A549 (cell line): ENCODE results near the gene FCRL3. TPM values are rescaled to one million over a fixed set of nuclear protein-coding genes. Genes with fewer than 3 reads are reported as not detected.
A peak's percentile ranks its signal among the peaks of the same experiment; 100 is the strongest.

Experiments
- ATAC-seq, 2 experiments: fragments of 200-7000 bp in 1 of 2; fragments of >200 bp in 1 of 2; cut with Nextera tagmentation in 1 of 2; cut with Tn5 transposase in 1 of 2; 3 replicates each; pipeline versions ENCODE4 v1.8.0 to v1.9.1; 2018 to 2020; ENCODE audit warnings: mild to moderate bottlenecking in 1 of 2, moderate library complexity in 1 of 2
- CTCF ChIA-PET: fragments of 300-600 bp; sonication (Branson Sonifier 250); formaldehyde crosslinking; extraction: SDS; loops from one replicate; lab custom pipeline; 2021; ENCODE audit warnings: antibody characterized with exemption, inconsistent platforms; lab: Yijun Ruan, JAX
- POLR2A ChIA-PET: fragments of 350-600 bp; formaldehyde crosslinking; extraction: SDS; loops from one replicate; lab custom pipeline; 2021; ENCODE audit warnings: antibody characterized with exemption, inconsistent platforms; lab: Yijun Ruan, JAX
- DNase-seq, 2 experiments: peaks; one replicate each; pipeline versions ENCODE4 v3.0.0 to v3.0.0-alpha.2; 2011 to 2016; ENCODE audit warnings: low read depth in 1 of 2, low spot score in 1 of 2
- FAIRE-seq: peaks from 2 replicates; lab custom pipeline; 2011; peaks lifted over from hg19 to GRCh38; lab: Jason Lieb, UNC
- H3K27ac ChIP-seq, 2 experiments: fragments of >200 bp; sonication (Bioruptor Twin); formaldehyde crosslinking; 3 replicates each; pipeline ENCODE4 v1.5.1; 2016 to 2017
- H3K4me1 ChIP-seq: fragments of >200 bp; sonication (Bioruptor Twin); formaldehyde crosslinking; 3 replicates; pipeline ENCODE4 v1.6.1; 2016
- H3K4me2 ChIP-seq: fragments of >200 bp; sonication (Bioruptor Twin); formaldehyde crosslinking; 3 replicates; pipeline ENCODE4 v1.6.1; 2016
- H3K4me3 ChIP-seq: fragments of >200 bp; sonication (Bioruptor Twin); formaldehyde crosslinking; 3 replicates; pipeline ENCODE4 v1.5.1; 2016
- H3K9me3 ChIP-seq: fragments of >200 bp; sonication (Bioruptor Twin); formaldehyde crosslinking; 3 replicates; pipeline ENCODE4 v1.6.1; 2016
- CEBPB ChIP-seq, 2 experiments: fragments of >200 bp in 1 of 2; sonication (Bioruptor Twin) in 1 of 2; formaldehyde crosslinking in 1 of 2; IDR thresholded peaks; 2 replicates each; pipeline ENCODE4 v1.6.1; 2012 to 2016
- CHD4 ChIP-seq: fragments of 200-600 bp; sonication (generic); IDR thresholded peaks from 2 replicates; pipeline ENCODE4 v1.6.1; 2016; ENCODE audit warnings: antibody characterized with exemption, mild to moderate bottlenecking, borderline replicate concordance
- EHF ChIP-seq: fragments of 250-450 bp; sonication (Bioruptor Pico); IDR thresholded peaks from 2 replicates; pipeline ENCODE4 v1.5.0; 2020; ENCODE audit warnings: mild to moderate bottlenecking
- FOSL2 ChIP-seq, 2 experiments: fragments of 450-650 bp in 1 of 2; fragments of >200 bp in 1 of 2; sonication (Bioruptor Twin) in 1 of 2; formaldehyde crosslinking; IDR thresholded peaks; 2 replicates each; pipeline versions ENCODE4 v1.5.0 to v1.6.1; 2016 to 2020; ENCODE audit warnings: mild to moderate bottlenecking in 1 of 2, moderate library complexity in 1 of 2
- FOXS1 ChIP-seq: fragments of 250-450 bp; sonication (Bioruptor Pico); IDR thresholded peaks from 2 replicates; pipeline ENCODE4 v1.5.0; 2020; ENCODE audit warnings: mild to moderate bottlenecking, moderate library complexity
- GATA3 ChIP-seq: IDR thresholded peaks from 2 replicates; pipeline ENCODE4 v1.6.1; 2012; ENCODE audit warnings: borderline replicate concordance
- HDAC2 ChIP-seq: fragments of 200-600 bp; sonication (generic); IDR thresholded peaks from 2 replicates; pipeline ENCODE4 v1.6.1; 2016
- HOXA7 ChIP-seq: fragments of 250-450 bp; sonication (Bioruptor Pico); IDR thresholded peaks from 2 replicates; pipeline ENCODE4 v1.5.0; 2020; ENCODE audit warnings: mild to moderate bottlenecking, moderate library complexity
- HOXB5 ChIP-seq: fragments of 250-450 bp; sonication (Bioruptor Pico); IDR thresholded peaks from 2 replicates; pipeline ENCODE4 v1.5.0; 2020; ENCODE audit warnings: mild to moderate bottlenecking, moderate library complexity
- MAFK ChIP-seq: fragments of 450-650 bp; IDR thresholded peaks from 2 replicates; pipeline ENCODE4 v1.6.1; 2014; ENCODE audit not compliant: partially characterized antibody
- NFE2L2 ChIP-seq: fragments of 150-350 bp; conservative IDR thresholded peaks from 2 replicates; pipeline ENCODE4 v1.6.1; 2014; ENCODE audit warnings: low read length
- RAD21 ChIP-seq, 2 experiments: fragments of >200 bp in 1 of 2; sonication (Bioruptor Twin) in 1 of 2; formaldehyde crosslinking in 1 of 2; IDR thresholded peaks in 1 of 2; conservative IDR thresholded peaks in 1 of 2; 2 replicates in 1 of 2; 3 replicates in 1 of 2; pipeline ENCODE4 v1.6.1; 2012 to 2018; ENCODE audit warnings: inconsistent platforms in 1 of 2
- RCOR1 ChIP-seq: fragments of 150-350 bp; IDR thresholded peaks from 2 replicates; pipeline ENCODE4 v1.6.1; 2014; ENCODE audit warnings: antibody characterized with exemption, low read length, low read depth
- RFX5 ChIP-seq: fragments of 450-650 bp; IDR thresholded peaks from 2 replicates; pipeline ENCODE4 v1.7.1; 2014; ENCODE audit warnings: antibody characterized with exemption, mild to moderate bottlenecking, moderate library complexity
- SMC3 ChIP-seq: fragments of >200 bp; sonication (Bioruptor Twin); formaldehyde crosslinking; IDR thresholded peaks from 3 replicates; pipeline ENCODE4 v1.6.1; 2018; ENCODE audit warnings: inconsistent platforms
- TFCP2L1 ChIP-seq: fragments of 250-450 bp; sonication (Bioruptor Pico); IDR thresholded peaks from 2 replicates; pipeline ENCODE4 v1.5.0; 2021; ENCODE audit warnings: mild to moderate bottlenecking
- ZFP36 ChIP-seq: fragments of 450-650 bp; IDR thresholded peaks from 2 replicates; pipeline ENCODE4 v1.6.1; 2014; ENCODE audit warnings: borderline replicate concordance; ENCODE audit not compliant: partially characterized antibody
- ZNF302 ChIP-seq: fragments of 250-450 bp; sonication (Bioruptor Pico); IDR thresholded peaks from 2 replicates; pipeline ENCODE4 v1.9.0; 2021; ENCODE audit warnings: inconsistent platforms, mild to moderate bottlenecking, moderate library complexity
- WGBS: methylation state at CpG from one replicate; pipeline ENCODE4 v1.1.6; 2017; ENCODE audit errors: missing lambda C conversion rate; 5-methylcytosine and 5-hydroxymethylcytosine counted together
- polyA plus RNA-seq, 4 experiments: library from polyadenylated mRNA; depleted of rRNA in 3 of 4; stranded (reverse); fragments of >200 nt; fragmentation: RNase III in 1 of 4; extraction: RNeasy Plus Mini Kit Qiagen cat#74134 plus additional on column Dnase treatment in 1 of 4; gene quantifications; 2 replicates in 3 of 4; 3 replicates in 1 of 4; pipeline ENCODE4 v1.2.3, GENCODE V29; 2011 to 2017
- TF ChIP-seq, protein P1 (sequence below): IDR thresholded peaks from 2 replicates; pipeline ENCODE4 v1.6.1; 2012; ENCODE audit warnings: low read depth, borderline replicate concordance
- TF ChIP-seq, protein P2 (sequence below): fragments of 250-450 bp; sonication (Bioruptor Pico); IDR thresholded peaks from 2 replicates; pipeline ENCODE4 v1.5.0; 2021; ENCODE audit warnings: mild to moderate bottlenecking, moderate library complexity, borderline replicate concordance
- TF ChIP-seq, protein P3 (sequence below): fragments of 450-650 bp; IDR thresholded peaks from 2 replicates; pipeline ENCODE4 v1.6.1; 2014; ENCODE audit warnings: antibody characterized with exemption
- TF ChIP-seq, protein P4 (sequence below): fragments of 200-600 bp; sonication (generic); IDR thresholded peaks from 2 replicates; pipeline ENCODE4 v1.6.1; 2016; ENCODE audit warnings: antibody characterized with exemption, mild to moderate bottlenecking, moderate library complexity

Gene FCRL3
- polyA plus RNA-seq, 2 of the 4 experiments (the other 2 are of a cell fraction), result 0.01 TPM; not detected in 1

DNA sequence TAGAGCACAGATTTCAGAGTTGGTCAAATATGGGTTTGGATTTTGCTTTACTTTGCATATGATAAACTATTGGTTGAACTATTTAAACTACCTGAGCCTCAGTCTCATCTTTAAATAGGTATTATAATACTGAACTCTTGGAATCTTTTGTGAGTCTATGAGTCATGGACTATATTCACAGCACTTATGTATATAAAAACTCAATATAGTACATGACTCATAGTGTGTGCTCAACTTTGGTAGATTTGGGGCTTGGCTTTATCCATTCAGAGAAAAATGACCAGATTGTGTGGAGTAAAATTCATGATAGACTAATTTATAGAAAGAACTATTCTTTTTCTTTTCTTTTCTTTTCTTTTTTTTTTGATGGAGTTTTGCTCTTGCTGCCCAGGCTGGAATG is 28.7 kb downstream of the FCRL3 start:
- TF ChIP-seq, protein P1, sequence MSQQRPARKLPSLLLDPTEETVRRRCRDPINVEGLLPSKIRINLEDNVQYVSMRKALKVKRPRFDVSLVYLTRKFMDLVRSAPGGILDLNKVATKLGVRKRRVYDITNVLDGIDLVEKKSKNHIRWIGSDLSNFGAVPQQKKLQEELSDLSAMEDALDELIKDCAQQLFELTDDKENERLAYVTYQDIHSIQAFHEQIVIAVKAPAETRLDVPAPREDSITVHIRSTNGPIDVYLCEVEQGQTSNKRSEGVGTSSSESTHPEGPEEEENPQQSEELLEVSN, result no peak
- TF ChIP-seq FOSL2 (IDR thresholded peaks at IDR 0.05) (no peak), FOSL2 (CRISPR knock-in tag; IDR thresholded peaks at IDR 0.05) (peak; percentile 57)
- no peaks in the 10 kb centered on the region for H3K9me3 ChIP-seq
- DNase-seq (no peak), FAIRE-seq (no peak), ATAC-seq (no peak)
- no peak overlapping the region for H3K27ac ChIP-seq
- H3K4me3 ChIP-seq, result no peak overlapping the region
- ChIA-PET POLR2A (no interaction called here), CTCF (no interaction called here)
- no peak overlapping the region for H3K4me2 ChIP-seq
- H3K4me1 ChIP-seq, result no peaks in the 10 kb centered on the region

DNA sequence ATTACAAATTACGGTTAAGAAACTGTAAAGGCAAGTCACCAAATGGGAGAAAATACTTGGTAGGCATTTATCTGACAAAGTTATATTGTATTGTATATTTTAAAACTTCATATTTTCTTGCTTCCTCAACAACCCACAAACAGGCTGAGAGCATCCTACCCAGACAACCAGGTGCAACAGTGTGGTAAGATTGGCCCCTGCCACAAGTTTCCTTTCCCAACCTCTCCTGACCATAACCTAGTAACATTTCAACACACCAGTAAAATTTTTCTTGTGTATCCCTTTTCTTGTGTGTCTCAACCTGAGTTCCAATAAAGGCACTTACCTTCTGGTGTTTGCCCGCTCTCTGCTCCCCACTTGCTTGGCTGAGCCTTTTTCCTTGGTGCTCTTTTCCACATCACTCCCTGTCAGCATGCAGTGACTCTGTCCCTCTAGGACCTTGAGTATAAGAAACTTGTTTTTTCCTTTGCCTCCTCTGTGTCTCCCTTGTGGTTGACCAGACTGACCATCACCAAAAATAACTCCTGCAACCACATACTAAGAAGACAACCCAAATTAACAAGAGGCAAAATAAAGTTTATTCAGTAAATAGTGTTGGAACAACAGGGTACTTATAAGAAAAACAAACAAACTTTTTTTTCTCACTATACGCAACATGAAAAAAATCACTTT is 40.9 kb downstream of the FCRL3 start:
- Histone ChIP-seq H3K9me3 (no peaks in the 10 kb centered on the region), H3K27ac (no peak overlapping the region), H3K4me3 (no peak overlapping the region), H3K4me2 (no peak overlapping the region), H3K4me1 (no peaks in the 10 kb centered on the region)
- no peak for FAIRE-seq
- no peak for ATAC-seq
- TF ChIP-seq CHD4 (no peak), SMC3 (no peak), FOXS1 (CRISPR knock-in tag) (no peak), ZFP36 (no peak), RAD21 (conservative IDR thresholded peaks at IDR 0.05 in 1 of 2, IDR thresholded peaks at IDR 0.05 in 1 of 2) (no peak), RFX5 (no peak), CEBPB (IDR thresholded peaks at IDR 0.05) (no peak), TFCP2L1 (CRISPR knock-in tag) (no peak), HDAC2 (no peak), NFE2L2 (no peak), ZNF302 (no peak), HOXA7 (no peak), MAFK (no peak), GATA3 (no peak), EHF (CRISPR knock-in tag) (no peak), HOXB5 (CRISPR knock-in tag) (no peak), RCOR1 (no peak)
- TF ChIP-seq, protein P2, sequence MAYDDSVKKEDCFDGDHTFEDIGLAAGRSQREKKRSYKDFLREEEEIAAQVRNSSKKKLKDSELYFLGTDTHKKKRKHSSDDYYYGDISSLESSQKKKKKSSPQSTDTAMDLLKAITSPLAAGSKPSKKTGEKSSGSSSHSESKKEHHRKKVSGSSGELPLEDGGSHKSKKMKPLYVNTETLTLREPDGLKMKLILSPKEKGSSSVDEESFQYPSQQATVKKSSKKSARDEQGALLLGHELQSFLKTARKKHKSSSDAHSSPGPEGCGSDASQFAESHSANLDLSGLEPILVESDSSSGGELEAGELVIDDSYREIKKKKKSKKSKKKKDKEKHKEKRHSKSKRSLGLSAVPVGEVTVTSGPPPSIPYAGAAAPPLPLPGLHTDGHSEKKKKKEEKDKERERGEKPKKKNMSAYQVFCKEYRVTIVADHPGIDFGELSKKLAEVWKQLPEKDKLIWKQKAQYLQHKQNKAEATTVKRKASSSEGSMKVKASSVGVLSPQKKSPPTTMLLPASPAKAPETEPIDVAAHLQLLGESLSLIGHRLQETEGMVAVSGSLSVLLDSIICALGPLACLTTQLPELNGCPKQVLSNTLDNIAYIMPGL, result no peak
- TF ChIP-seq, protein P3, sequence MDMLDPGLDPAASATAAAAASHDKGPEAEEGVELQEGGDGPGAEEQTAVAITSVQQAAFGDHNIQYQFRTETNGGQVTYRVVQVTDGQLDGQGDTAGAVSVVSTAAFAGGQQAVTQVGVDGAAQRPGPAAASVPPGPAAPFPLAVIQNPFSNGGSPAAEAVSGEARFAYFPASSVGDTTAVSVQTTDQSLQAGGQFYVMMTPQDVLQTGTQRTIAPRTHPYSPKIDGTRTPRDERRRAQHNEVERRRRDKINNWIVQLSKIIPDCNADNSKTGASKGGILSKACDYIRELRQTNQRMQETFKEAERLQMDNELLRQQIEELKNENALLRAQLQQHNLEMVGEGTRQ, result no peak
- TF ChIP-seq, protein P4, sequence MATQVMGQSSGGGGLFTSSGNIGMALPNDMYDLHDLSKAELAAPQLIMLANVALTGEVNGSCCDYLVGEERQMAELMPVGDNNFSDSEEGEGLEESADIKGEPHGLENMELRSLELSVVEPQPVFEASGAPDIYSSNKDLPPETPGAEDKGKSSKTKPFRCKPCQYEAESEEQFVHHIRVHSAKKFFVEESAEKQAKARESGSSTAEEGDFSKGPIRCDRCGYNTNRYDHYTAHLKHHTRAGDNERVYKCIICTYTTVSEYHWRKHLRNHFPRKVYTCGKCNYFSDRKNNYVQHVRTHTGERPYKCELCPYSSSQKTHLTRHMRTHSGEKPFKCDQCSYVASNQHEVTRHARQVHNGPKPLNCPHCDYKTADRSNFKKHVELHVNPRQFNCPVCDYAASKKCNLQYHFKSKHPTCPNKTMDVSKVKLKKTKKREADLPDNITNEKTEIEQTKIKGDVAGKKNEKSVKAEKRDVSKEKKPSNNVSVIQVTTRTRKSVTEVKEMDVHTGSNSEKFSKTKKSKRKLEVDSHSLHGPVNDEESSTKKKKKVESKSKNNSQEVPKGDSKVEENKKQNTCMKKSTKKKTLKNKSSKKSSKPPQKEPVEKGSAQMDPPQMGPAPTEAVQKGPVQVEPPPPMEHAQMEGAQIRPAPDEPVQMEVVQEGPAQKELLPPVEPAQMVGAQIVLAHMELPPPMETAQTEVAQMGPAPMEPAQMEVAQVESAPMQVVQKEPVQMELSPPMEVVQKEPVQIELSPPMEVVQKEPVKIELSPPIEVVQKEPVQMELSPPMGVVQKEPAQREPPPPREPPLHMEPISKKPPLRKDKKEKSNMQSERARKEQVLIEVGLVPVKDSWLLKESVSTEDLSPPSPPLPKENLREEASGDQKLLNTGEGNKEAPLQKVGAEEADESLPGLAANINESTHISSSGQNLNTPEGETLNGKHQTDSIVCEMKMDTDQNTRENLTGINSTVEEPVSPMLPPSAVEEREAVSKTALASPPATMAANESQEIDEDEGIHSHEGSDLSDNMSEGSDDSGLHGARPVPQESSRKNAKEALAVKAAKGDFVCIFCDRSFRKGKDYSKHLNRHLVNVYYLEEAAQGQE, result no peak
- ChIA-PET CTCF (interaction anchor here (0.7 kb wide), 1 partner anchor 31 kb away, joined by 3 read pairs; no protein-coding TSS in a partner anchor), POLR2A (no interaction called here)
- WGBS, result 33% methylated on average over 3 of the region's 3 CpGs
- DNase-seq, result no peak
